GM19240 (cell line): ENCODE results near the gene TMEM114.

Source experiments
- DNase-seq: peaks from one replicate; pipeline ENCODE4 v3.0.0; 2011; ENCODE audit warnings: low spot score; ENCODE audit not compliant: insufficient read length

TMEM114 gene

GRCh38 chr16:8551388-8552332 lies 38.7 kb downstream of the TMEM114 start:
- no peak for DNase-seq

GRCh38 chr16:8550728-8551387 lies 39.5 kb downstream of the TMEM114 start:
- no peak for DNase-seq

GRCh38 chr16:8549843-8550412 lies 40.4 kb downstream of the TMEM114 start:
- DNase-seq, result no peak

GRCh38 chr16:8548166-8548565 lies 42.1 kb downstream of the TMEM114 start:
- DNase-seq, result no peak

- no peak for DNase-seq
Observed at GRCh38 chr16:8547762-8548161, 42.5 kb downstream of the TMEM114 start.

GRCh38 chr16:8544406-8544805 lies 45.9 kb downstream of the TMEM114 start:
- DNase-seq, result no peak

GRCh38 chr16:8543258-8543657 lies 47.1 kb downstream of the TMEM114 start:
- no peak for DNase-seq

GRCh38 chr16:8542393-8542792 lies 47.9 kb downstream of the TMEM114 start:
- no peak for DNase-seq

- DNase-seq, result no peak
Observed at GRCh38 chr16:8541868-8542267, 48.4 kb downstream of the TMEM114 start.

- DNase-seq, result no peak
Observed at GRCh38 chr16:8537691-8538342, 52.5 kb downstream of the TMEM114 start.

GRCh38 chr16:8533509-8533908 lies 56.8 kb downstream of the TMEM114 start:
- DNase-seq, result no peak

GRCh38 chr16:8530752-8531384 lies 59.4 kb downstream of the TMEM114 start:
- DNase-seq, result no peak

GRCh38 chr16:8528471-8528870 lies 61.8 kb downstream of the TMEM114 start:
- no peak for DNase-seq

GRCh38 chr16:8523932-8524331 lies 66.4 kb downstream of the TMEM114 start:
- no peak for DNase-seq

GRCh38 chr16:8522757-8523156 lies 67.6 kb downstream of the TMEM114 start:
- DNase-seq, result no peak

GRCh38 chr16:8519643-8520042 lies 70.7 kb downstream of the TMEM114 start:
- DNase-seq, result no peak
